HEK293T (cell line): ENCODE measurements around the gene RBM15B.

ENCODE experiments used
- CTCF ChIA-PET: fragments of 350-600 bp; formaldehyde crosslinking; extraction: SDS; loops from one replicate; lab custom pipeline; 2021; ENCODE audit warnings: antibody characterized with exemption, inconsistent platforms; lab: Yijun Ruan, JAX
- POLR2A ChIA-PET: fragments of 350-600 bp; formaldehyde crosslinking; extraction: SDS; loops from one replicate; lab custom pipeline; 2020; ENCODE audit warnings: antibody characterized with exemption, inconsistent platforms; lab: Yijun Ruan, JAX
- DNase-seq: peaks from one replicate; pipeline ENCODE4 v3.0.0; 2012; ENCODE audit warnings: mixed read lengths; ENCODE audit errors: extremely low spot score
- ARNT ChIP-seq: fragments of 450-650 bp; IDR thresholded peaks from 2 replicates; pipeline ENCODE4 v1.6.1; 2017; ENCODE audit warnings: mild to moderate bottlenecking
- BHLHE40 ChIP-seq: fragments of 450-650 bp; IDR thresholded peaks from 2 replicates; pipeline ENCODE4 v1.6.1; 2016; ENCODE audit warnings: mild to moderate bottlenecking, moderate library complexity, borderline replicate concordance
- CTBP1 ChIP-seq: fragments of 450-650 bp; IDR thresholded peaks from 2 replicates; pipeline ENCODE4 v1.6.1; 2016; ENCODE audit warnings: borderline replicate concordance
- ELF4 ChIP-seq: fragments of 450-650 bp; IDR thresholded peaks from 2 replicates; pipeline ENCODE4 v1.6.1; 2017; ENCODE audit warnings: antibody characterized with exemption
- FOXA1 ChIP-seq: fragments of 450-650 bp; IDR thresholded peaks from 2 replicates; pipeline ENCODE4 v1.6.1; 2016; ENCODE audit warnings: mild to moderate bottlenecking
- FOXK2 ChIP-seq: fragments of 450-650 bp; IDR thresholded peaks from 2 replicates; pipeline ENCODE4 v1.6.1; 2016; ENCODE audit warnings: mild to moderate bottlenecking
- FOXM1 ChIP-seq: fragments of 450-650 bp; IDR thresholded peaks from 2 replicates; pipeline ENCODE4 v1.6.1; 2017; ENCODE audit warnings: mild to moderate bottlenecking, borderline replicate concordance
- HDGF ChIP-seq: fragments of 450-650 bp; IDR thresholded peaks from 2 replicates; pipeline ENCODE4 v1.6.1; 2017; ENCODE audit warnings: antibody characterized with exemption, borderline replicate concordance
- L3MBTL2 ChIP-seq: fragments of 450-650 bp; conservative IDR thresholded peaks from 2 replicates; pipeline ENCODE4 v1.6.1; 2016; ENCODE audit warnings: mild to moderate bottlenecking
- LEF1 ChIP-seq: fragments of 450-650 bp; IDR thresholded peaks from 2 replicates; pipeline ENCODE4 v1.6.1; 2017; ENCODE audit warnings: mild to moderate bottlenecking, borderline replicate concordance
- NFRKB ChIP-seq: fragments of 450-650 bp; IDR thresholded peaks from 2 replicates; pipeline ENCODE4 v1.6.1; 2016; ENCODE audit warnings: mild to moderate bottlenecking, moderate library complexity
- SP1 ChIP-seq: fragments of 450-650 bp; IDR thresholded peaks from 2 replicates; pipeline ENCODE4 v1.6.1; 2017
- SUZ12 ChIP-seq: fragments of 450-650 bp; IDR thresholded peaks from 2 replicates; pipeline ENCODE4 v1.6.1; 2016; ENCODE audit warnings: mild to moderate bottlenecking
- TARDBP ChIP-seq: fragments of 450-650 bp; IDR thresholded peaks from 2 replicates; pipeline ENCODE4 v1.6.1; 2016
- ZNF384 ChIP-seq: fragments of 450-650 bp; IDR thresholded peaks from 2 replicates; pipeline ENCODE4 v1.6.1; 2016
- TF ChIP-seq, protein P1 (sequence below): fragments of 450-650 bp; IDR thresholded peaks from 2 replicates; pipeline ENCODE4 v1.6.1; 2016

The RBM15B gene

DNA sequence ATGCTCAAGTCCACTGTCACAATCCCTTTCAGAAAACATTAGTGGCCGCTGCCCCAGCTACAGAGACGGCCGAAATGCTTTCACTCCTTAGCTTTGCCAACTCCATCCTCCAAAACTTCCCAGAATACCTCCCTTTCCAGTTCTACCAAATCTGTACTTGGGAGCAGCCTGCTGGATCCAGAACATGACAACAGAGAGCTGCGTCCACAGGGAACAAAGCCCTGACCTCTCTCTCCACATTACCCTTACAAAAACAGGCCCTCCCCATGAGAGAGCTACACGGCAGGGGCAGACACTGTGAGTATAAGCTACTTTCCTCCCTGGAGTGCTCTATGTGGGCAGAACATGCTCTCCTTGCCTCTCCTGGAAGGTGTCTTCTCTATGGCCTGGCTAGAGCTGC, 6.3 kb downstream of the RBM15B start:
- ChIA-PET CTCF (interaction anchor here (0.6 kb wide), 1 partner anchor 604 kb away, joined by 3 read pairs; no protein-coding TSS in a partner anchor), POLR2A (interaction anchor here (1.7 kb wide), 1 partner anchor 102 kb away, joined by 9 read pairs; the partner anchor contains the start of gene DCAF1)
- no peak for DNase-seq
- no peak for TF ChIP-seq TARDBP
- TF ChIP-seq BHLHE40: no peak
- TF ChIP-seq FOXA1: no peak
- TF ChIP-seq ARNT: no peak
- no peak for TF ChIP-seq SUZ12
- TF ChIP-seq, protein P1, sequence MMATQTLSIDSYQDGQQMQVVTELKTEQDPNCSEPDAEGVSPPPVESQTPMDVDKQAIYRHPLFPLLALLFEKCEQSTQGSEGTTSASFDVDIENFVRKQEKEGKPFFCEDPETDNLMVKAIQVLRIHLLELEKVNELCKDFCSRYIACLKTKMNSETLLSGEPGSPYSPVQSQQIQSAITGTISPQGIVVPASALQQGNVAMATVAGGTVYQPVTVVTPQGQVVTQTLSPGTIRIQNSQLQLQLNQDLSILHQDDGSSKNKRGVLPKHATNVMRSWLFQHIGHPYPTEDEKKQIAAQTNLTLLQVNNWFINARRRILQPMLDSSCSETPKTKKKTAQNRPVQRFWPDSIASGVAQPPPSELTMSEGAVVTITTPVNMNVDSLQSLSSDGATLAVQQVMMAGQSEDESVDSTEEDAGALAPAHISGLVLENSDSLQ: no peak
- TF ChIP-seq FOXM1: no peak
- TF ChIP-seq FOXK2: no peak
- no peak for TF ChIP-seq ZNF384
- no peak for TF ChIP-seq ELF4
- TF ChIP-seq L3MBTL2: no peak
- TF ChIP-seq HDGF: no peak
- no peak for TF ChIP-seq SP1
- no peak for TF ChIP-seq NFRKB
- no peak for TF ChIP-seq CTBP1
- no peak for TF ChIP-seq LEF1

GRCh38 chr3:51398595-51399310, 7.7 kb downstream of the RBM15B start:
- DNase-seq: no peak
- ChIA-PET POLR2A (no interaction called here), CTCF (interaction anchor here (1.0 kb wide), 1 partner anchor 11 kb away, joined by 3 read pairs; no protein-coding TSS in a partner anchor)
- TF ChIP-seq SP1 (no peak), L3MBTL2 (no peak), TARDBP (no peak), FOXM1 (no peak), ZNF384 (no peak), CTBP1 (no peak), ARNT (no peak), FOXA1 (no peak), LEF1 (no peak), ELF4 (no peak), HDGF (no peak), SUZ12 (no peak), NFRKB (no peak), FOXK2 (no peak)

- ChIA-PET POLR2A (no interaction called here), CTCF (no interaction called here)
- TF ChIP-seq FOXA1: no peak
- TF ChIP-seq TARDBP: no peak
- no peak for TF ChIP-seq BHLHE40
- TF ChIP-seq SP1: no peak
- TF ChIP-seq ELF4: no peak
- TF ChIP-seq L3MBTL2: no peak
- no peak for TF ChIP-seq FOXM1
- no peak for TF ChIP-seq FOXK2
- TF ChIP-seq, protein P1: no peak
- TF ChIP-seq SUZ12: no peak
- TF ChIP-seq ARNT: no peak
- TF ChIP-seq ZNF384: no peak
- TF ChIP-seq LEF1: no peak
- TF ChIP-seq CTBP1: no peak
- DNase-seq: no peak
These were observed 9.1 kb downstream of the RBM15B start for GRCh38 chr3:51400166-51400565.

DNA sequence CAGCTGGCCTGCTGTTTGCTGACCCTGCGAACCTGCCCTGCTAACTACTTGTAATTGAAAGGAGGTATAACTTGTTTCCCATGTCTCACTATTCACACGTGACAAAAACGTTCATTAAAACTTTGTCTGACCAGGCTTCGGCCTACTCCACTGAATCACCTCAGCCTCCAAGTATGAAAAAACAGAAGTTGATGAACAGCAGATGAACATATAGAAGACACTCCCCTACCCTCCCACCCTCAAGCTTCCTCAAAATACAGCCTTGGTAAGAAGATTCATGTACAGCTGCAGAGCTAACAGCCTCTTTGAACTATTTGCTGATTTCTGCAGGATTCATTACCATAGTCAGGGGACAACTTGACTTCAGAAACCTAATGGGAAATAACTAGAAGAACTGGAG, 10.7 kb downstream of the RBM15B start:
- TF ChIP-seq L3MBTL2 (no peak), ARNT (no peak), TARDBP (no peak), CTBP1 (no peak), SP1 (no peak), SUZ12 (no peak), FOXA1 (no peak), ZNF384 (no peak), FOXM1 (no peak), HDGF (no peak), NFRKB (no peak), BHLHE40 (no peak), ELF4 (no peak), FOXK2 (no peak), LEF1 (no peak)
- TF ChIP-seq, protein P1: no peak
- POLR2A ChIA-PET: interaction anchor here (1.7 kb wide), 1 partner anchor 11 kb away, joined by 4 read pairs; the partner anchor contains the start of gene RBM15B
- no peak for DNase-seq
- CTCF ChIA-PET: no interaction called here

GRCh38 chr3:51403675-51404074, 12.6 kb downstream of the RBM15B start:
- TF ChIP-seq FOXM1 (no peak), ARNT (no peak), FOXA1 (no peak), BHLHE40 (no peak)
- ChIA-PET CTCF (no interaction called here), POLR2A (interaction anchor here (1.7 kb wide), 1 partner anchor 19 kb away, joined by 3 read pairs; the partner anchor contains the start of gene MANF)

DNA sequence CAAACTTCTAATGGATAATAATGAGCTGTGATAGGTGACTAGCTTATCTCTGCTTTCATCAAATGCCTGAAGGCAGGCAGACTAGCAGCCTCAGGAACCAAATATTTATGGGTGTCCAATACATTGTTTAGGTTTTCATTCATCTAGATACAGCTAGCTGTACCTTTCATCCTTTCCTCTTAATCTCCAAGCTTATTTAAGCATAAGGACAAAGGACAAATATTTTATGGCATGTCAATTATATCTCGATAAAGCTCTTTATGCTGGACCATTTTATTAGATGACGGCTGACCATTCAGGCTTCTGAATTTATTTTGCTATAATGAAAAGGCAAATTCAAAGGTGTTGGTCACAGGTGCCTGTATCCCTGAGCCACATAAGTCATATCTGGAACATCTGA, 16.9 kb downstream of the RBM15B start:
- CTCF ChIA-PET: no interaction called here
- no peak for DNase-seq
- TF ChIP-seq FOXK2 (no peak), L3MBTL2 (no peak), ARNT (no peak), NFRKB (no peak), TARDBP (no peak), ZNF384 (no peak), LEF1 (no peak), SP1 (no peak), BHLHE40 (no peak), FOXM1 (no peak), ELF4 (no peak), FOXA1 (no peak), CTBP1 (no peak)
- TF ChIP-seq, protein P1: no peak
- POLR2A ChIA-PET: no interaction called here

More at GRCh38 chr3:51403675-51404074, 12.6 kb downstream of the RBM15B start:
- no peak for DNase-seq
